ENCODE measurements around the gene CIBAR2. TPM values are rescaled to one million over a fixed set of nuclear protein-coding genes. Genes with fewer than 3 reads are reported as not detected.

The CIBAR2 gene
- total RNA-seq, 1 donor from 2014 or later: not detected

DNA sequence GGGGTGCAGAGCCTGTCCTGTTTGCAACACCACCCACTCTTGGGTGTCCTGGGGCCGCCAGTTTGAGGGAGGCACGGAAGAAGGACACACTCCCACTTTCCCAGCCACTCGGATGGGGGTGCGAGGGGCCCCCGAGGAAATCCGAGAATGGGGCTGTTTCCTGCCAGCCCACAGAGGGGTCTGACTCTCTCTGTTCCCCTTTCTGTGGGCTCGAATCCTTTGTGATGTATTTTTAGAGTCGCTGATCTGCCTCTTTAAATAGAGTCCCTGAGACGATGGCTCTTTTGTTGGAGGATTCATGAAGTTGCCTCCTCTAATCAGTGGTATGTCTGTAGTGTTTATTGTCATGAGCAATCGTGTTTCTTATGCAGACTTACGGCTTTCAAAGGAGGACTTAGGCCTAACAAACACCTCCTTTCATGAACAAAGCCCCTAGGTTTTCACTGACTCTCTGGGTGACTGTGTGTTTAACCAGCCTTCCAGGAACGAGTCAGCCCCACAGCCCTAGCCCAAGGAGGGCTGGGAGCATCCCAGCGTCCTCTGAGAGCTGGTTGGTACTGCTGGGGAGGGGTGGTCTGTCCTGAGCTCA is 29.1 kb downstream of the CIBAR2 start:
- DNase-seq (ENCODE audit: low spot score): no peak

DNA sequence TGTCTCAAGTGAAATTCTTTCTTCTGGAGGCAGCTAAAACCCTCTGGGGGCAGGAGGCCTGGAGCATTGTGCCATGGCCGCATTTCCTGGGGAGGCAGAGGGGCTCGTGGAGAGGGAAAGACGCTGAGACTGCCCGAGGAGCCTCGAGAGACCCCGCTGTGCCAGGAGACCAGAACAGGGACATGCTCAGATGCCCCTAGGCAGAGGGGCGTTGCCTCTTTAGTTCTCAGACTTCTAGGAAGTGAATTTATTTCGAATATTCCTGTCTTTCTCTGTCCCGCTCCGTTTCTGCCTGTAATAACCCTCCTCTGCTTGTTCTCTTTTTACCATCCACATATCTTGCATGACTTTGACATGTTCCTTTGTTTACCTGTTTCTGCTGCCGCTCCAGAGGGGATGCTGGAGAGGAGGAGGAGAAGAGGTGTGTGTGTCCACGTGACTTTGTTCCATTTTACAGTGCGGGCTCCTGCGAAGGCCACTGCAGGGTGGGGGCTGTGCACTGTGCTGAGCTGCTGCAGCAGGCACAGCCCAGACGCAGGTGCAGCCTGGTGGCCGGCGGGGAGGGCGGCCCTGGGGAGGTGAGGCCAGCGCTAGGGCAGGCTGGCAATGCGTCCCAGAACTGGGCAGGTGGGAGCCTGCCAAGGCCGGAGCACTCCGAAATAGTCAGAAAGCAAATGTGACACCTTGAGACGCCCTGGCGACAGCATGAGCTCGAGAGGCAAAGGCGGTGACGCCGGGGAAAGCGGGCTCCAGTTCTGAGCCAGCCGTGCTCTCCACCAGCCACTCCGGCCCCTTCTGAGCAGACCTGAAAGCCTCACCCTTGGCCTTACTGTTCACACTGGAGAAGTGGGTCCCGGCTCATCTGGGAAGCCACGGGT is 29.9 kb downstream of the CIBAR2 start:
- no peak for DNase-seq (ENCODE audit: low spot score)

GRCh38 chr16:85081765-85082164 is 30.5 kb downstream of the CIBAR2 start:
- DNase-seq (ENCODE audit: low spot score): no peak

GRCh38 chr16:85081038-85081437 is 31.2 kb downstream of the CIBAR2 start:
- no peak for DNase-seq (ENCODE audit: low spot score)

- DNase-seq (ENCODE audit: low spot score): no peak
Measured at GRCh38 chr16:85079785-85080570, 32.3 kb downstream of the CIBAR2 start.

- no peak for DNase-seq (ENCODE audit: low spot score)
Measured at GRCh38 chr16:85078952-85079351, 33.3 kb downstream of the CIBAR2 start.

DNA sequence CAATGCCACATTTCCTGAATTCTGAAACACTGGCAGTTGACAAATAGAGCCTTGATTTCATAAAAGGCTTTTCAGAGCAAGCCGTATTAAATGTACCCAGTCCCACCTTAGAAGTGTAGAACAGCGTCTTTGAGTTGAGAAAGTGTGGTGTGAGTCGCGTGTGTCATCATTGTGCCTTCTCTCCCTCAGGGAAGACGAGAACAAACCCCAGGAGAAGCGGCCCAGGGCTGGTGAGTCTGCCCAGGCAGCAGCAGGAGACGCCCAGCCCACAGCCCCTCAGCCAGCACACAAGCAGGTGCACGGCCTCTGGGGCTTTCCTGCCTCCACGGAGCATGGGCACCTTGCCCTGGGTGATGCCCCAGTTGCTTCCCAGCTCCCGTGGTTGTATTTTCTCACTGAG is 34.0 kb downstream of the CIBAR2 start:
- no peak for DNase-seq (ENCODE audit: low spot score)

DNA sequence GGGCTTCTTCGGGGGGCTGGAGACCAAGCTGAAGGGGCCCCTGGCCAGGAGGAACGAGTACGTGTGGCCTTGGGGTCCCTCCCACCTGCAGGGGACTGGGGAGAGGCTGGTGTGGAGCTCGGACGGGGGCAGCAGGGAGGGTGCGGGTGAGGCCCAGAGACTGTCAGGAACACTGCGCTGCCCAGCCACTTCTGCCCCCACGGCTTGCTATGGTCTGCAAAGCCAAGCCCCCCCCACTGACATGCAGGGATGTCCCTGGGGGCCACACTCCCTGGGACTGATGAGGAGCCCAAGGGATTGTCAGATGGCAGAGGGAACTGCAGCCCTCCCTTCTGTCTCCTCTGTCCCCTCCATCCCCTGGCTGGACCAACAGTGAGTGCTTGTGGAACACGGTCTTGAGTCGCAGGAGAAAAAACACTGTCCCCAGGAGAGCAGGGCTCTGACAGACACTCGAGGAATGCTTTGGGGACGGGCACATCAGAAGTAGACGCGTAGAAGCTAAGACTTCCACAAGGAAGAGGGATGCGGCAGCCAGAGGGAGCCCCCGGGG is 34.6 kb downstream of the CIBAR2 start:
- DNase-seq (ENCODE audit: low spot score): no peak

GRCh38 chr16:85077039-85077438 is 35.2 kb downstream of the CIBAR2 start:
- DNase-seq (ENCODE audit: low spot score): no peak

- DNase-seq (ENCODE audit: low spot score): no peak
Measured at GRCh38 chr16:85075236-85075924, 36.9 kb downstream of the CIBAR2 start.

DNA sequence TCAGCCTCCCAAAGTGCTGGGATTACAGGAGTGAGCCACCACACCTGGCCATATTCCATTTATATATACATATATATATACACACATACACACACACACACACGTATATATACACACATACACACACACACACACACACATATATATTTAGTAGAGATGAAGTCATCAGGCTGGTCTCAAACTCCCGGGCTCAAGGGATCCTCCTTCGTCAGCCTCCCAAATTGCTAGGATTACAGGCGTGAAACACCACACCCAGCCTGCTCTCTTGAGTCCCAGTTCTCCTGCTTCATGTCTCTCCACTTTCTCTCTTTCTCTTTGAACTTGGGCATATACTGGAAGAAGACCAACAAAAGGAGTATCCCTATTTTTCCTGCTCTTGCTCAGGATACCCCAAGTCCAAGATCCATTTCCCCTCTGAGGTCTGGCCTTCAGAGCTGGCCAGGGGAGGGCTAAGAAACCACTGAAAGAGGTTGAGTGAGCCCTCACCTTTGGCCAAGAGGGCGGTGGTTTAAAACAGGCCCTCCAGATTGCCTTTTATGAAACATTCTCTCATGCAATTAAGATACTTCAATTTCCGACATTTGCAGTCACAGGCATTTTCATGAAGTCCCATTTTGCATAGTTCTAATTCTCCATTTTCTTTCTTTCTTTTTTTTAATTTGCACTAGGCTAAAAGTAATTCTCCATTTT is 37.9 kb downstream of the CIBAR2 start:
- no peak for DNase-seq (ENCODE audit: low spot score)

- no peak for DNase-seq (ENCODE audit: low spot score)
Measured at GRCh38 chr16:85072947-85073346, 39.3 kb downstream of the CIBAR2 start.

GRCh38 chr16:85072076-85072860 is 40.0 kb downstream of the CIBAR2 start:
- DNase-seq (ENCODE audit: low spot score): no peak

- DNase-seq (ENCODE audit: low spot score): no peak
Measured at GRCh38 chr16:85069171-85069570, 43.1 kb downstream of the CIBAR2 start.

- no peak for DNase-seq (ENCODE audit: low spot score)
Measured at GRCh38 chr16:85068746-85069145, 43.5 kb downstream of the CIBAR2 start.

- DNase-seq (ENCODE audit: low spot score): no peak
Measured at GRCh38 chr16:85067426-85067825, 44.8 kb downstream of the CIBAR2 start.

GRCh38 chr16:85067024-85067423 is 45.2 kb downstream of the CIBAR2 start:
- DNase-seq (ENCODE audit: low spot score): no peak

- no peak for DNase-seq (ENCODE audit: low spot score)
Measured at GRCh38 chr16:85066346-85066885, 45.9 kb downstream of the CIBAR2 start.

GRCh38 chr16:85065099-85065498 is 47.2 kb downstream of the CIBAR2 start:
- no peak for DNase-seq (ENCODE audit: low spot score)

- DNase-seq (ENCODE audit: low spot score): no peak
Measured at GRCh38 chr16:85064186-85064585, 48.1 kb downstream of the CIBAR2 start.
